HG03565 (cell line): Measurements from ENCODE around the gene B3GNT2.
"Not testable (repeated sequence)": the region's sequence is repeated elsewhere in the genome, so short reads cannot be mapped to it uniquely, and the experiment has no call there.

Experiments used
- ATAC-seq: cut with Tn5 transposase; IDR thresholded peaks from one replicate; pipeline ENCODE4 v1.9.1; 2021; ENCODE audit warnings: mild to moderate bottlenecking, moderate library complexity; ENCODE audit not compliant: unreplicated experiment

The B3GNT2 gene

DNA sequence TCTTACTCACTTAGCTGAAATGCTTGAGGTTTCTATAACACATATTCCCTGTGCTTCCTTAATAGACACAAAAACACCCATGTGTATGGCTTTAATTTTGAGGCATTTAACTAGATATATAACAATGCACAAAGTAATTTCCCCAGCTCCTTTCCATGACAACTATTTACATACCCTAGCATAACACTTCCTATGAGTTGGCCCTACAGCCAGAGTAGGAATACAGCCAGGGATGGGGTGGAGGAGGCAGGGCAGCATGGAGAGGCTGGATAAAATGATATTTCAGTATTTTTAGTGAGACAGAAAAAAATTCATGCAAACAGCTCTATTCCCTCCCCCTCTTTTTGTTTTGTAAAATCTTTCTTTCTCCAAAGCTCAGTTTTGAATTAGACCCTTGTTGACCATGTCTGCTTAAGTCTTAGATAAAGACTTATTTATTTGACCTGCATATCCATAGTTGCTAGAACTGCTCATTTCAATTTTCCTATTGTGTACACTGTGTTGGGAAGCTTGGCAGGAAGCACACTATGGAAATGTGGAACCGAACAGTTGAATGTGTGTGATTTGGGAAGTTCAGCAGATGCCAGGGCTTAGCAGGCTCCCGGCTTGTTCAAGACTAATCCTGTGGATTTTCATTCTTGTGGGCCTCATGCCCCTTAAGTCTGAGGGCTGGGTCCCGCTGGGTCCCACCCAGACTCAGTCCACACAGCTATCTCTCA, 11.2 kb upstream of the B3GNT2 start:
- ATAC-seq = no peak

DNA sequence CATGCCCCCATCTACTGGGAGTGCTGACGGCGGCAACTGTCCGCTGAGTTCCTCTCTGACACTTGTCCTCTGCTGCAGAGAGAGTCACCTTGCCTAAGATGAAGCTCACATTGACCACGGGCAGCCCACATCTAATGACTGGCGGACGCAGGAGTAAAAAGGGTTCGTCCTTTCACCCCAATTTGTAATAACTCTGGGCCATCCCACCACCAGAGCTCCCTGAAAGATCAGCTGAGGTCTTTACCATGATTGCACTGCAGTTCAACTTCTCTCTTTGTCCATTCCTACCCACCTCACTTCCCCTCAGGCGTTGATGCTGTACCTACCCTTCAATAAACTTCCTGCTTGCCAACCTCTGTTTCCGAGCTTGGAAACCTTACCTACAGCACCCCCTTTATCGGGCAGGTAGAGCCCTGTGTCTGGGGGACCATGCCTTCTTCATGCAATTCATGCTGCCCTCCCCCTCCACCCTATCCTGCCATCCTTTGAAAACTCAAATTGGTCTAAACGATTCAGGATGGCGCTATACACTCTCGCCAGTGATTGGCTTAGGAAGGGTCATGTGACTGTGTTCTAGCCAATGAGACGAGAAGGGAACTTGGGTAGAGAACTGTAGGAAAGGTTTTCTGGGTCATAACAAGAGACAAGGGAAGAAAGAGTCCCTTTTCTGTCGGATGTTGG, 10.3 kb upstream of the B3GNT2 start:
- no peak for ATAC-seq

DNA sequence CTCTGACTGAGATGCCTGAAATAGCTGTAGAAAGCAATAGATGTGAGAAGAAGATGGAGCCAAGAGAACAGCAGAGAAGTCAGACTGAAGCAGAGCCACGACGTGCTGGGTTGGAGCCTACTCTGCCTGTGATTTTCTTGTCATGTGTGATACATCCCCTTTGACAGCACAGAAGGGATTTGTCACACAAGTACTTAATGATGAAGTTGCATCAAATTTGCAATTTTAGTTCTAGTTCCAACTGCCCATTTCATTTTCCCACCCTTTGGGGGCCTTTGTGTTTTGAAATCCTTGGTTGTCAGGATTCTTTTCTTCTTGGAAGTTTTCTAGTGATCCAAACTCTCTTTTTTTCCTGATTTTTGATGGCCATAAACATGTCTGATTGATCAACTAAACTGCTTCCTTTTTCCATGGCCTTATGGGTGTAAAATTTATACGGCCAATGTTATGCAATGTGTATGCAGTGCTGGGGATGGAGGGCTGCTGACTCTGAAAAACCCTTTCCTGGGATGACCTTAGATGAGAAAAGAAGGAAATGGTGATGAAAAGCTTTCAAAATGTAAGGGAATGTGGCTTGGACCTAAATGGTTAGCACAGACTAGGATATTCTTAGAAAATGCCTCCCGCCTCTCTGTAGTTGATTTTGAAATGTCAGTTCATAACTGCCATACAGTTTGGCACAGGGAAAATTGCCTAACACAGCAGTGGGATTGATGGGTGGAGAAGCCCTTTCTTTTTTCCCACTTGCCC, 9.6 kb upstream of the B3GNT2 start:
- no peak for ATAC-seq

DNA sequence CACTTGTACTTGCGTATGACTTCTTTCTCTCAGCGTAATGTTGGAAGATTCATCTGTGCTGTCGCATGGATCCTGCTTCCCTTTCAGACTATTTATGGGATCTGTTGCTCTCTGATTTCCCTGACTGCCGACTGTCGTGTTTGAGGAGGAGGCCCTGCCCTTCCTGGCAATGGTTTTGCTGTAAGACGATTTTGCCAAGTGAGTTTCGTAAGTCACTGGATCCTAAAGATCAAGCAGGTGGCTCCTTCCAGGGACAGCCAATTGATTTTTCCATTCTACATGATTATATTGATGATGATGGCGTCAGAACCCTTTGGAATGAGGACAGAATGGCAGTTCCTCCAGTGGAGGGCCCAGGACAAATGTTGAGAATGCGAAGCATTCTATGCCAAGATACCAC, 8.7 kb upstream of the B3GNT2 start:
- ATAC-seq = no peak

DNA sequence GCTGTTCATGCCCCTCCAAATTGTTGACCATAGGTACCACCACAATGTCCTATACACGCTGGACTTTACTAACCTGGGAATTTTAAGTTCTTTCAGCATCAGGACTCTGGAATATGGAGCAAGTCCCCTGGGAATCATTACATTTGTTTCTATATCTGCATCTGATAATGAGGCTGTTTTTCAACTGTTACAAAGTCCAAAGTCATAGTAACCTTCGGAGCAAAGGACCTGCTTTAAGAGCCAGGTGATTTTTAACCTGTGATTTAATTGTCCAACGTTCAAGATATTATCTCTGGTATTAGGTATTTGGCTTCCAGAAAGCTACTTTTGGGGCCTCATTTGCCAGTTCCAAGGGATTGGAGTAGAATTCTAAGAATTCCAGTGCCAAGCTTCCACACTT, 7.5 kb upstream of the B3GNT2 start:
- no peak for ATAC-seq

DNA sequence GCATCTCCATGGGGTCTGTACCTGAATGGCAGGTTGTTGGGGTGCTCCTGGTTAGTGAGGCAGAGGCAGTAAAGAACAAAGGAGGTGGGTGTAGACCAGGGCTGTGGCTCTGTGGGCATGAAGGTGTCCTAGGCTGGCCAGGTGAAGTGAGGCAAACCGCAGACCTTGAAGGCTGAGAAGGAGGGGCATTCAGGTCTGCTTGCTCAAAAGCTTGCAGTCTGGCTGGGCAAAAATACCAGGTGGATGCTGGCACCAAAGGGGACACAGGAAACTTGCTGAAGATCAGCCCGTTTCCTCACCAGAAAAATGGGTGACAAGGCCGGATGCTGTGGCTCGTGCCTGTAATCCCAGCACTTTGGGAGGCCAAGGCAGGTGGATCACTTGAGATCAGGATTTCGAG, 6.7 kb upstream of the B3GNT2 start:
- no peak for ATAC-seq

DNA sequence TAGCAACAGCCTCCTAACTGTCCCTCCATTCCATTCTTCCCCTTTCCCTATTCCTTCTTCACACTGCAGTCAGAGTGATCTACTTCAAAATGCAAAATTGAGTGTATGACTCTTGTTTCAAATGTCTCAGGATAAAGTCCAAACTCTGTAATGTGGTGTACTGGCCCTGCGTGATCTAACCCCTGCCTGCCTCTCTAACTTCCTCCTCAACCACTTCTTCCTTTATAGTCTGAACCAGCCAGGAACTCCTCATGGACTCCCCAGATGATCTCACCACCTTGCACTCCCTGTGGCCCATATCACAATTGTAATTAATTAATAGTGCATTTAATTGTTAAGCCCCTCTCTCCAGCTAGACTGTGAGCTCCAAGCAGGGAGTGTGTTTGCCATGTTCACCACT, 3.1 kb upstream of the B3GNT2 start:
- no peak for ATAC-seq

DNA sequence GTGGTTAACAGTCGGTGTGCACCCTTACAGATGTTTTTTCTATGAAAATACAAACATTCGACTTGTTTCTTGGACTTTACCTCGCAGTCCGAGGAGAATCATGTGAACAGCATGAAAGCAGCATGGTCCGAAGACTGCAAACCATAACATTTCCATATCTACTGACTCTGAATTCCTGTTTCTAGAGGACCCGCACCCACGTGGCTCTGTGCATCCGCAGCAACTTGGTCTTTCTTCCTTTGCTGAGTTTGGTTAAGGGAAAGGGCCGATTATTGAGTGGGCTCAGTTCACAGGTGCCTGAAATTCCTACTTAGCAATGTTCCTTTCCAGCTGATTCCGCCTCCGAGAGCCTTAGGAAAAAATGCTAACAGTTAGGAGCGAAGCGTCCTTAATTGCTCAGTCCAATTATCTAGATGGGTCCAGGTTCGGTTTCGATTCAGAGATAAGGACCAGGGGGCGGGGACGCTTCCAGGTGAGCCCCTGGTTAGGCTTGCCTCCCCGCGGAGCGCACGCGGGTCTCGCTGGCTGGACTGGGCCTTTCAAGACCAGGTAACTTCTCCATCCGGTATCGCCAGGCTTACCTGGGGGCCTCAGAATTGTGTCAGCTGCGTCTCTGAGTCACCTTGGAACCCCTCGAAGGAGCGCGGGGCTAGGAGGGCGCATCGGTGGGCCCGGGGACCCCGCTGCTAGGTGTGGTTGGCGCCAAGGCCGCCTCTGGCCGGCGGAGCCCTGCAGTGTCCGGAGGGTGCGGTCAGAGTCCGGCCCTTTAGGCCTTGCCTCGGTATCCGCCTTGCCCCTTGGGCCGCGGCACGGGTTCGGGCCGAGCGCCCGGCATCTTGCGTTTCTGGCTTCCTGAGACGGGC, 1.1 kb upstream of the B3GNT2 start:
- ATAC-seq = no peak

DNA sequence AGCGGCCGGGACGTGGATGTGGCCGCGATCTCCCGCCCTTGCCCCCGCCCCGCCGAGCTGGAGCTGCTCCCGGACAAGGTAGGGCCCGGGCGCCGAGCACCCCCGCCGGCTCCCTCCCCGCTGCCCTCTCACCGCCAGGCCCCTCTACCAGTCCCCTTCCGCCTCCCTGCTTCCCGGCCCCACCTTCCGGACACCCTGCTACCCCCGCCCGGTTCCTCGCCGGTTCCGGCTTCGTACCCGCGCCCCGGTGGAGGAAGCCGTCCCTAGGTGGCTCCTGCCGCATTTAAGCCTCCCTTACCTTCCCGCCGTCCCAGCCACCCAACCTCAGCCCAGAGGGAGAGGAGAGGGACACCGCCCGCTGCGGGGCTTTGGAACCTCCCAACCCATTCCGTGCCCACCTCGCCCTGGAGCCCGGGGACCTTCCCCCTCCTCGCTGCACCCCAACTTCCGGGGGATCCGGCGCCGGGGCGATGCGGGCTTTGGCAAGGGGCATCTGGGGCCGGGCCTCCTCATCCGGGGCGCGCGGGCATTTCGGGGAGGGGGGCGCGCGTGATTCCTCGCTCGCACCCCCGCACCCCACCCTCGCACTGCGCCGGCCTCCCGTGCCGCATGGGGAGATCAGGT, 475 bp downstream of the B3GNT2 start:
- peak; percentile 1 for ATAC-seq

DNA sequence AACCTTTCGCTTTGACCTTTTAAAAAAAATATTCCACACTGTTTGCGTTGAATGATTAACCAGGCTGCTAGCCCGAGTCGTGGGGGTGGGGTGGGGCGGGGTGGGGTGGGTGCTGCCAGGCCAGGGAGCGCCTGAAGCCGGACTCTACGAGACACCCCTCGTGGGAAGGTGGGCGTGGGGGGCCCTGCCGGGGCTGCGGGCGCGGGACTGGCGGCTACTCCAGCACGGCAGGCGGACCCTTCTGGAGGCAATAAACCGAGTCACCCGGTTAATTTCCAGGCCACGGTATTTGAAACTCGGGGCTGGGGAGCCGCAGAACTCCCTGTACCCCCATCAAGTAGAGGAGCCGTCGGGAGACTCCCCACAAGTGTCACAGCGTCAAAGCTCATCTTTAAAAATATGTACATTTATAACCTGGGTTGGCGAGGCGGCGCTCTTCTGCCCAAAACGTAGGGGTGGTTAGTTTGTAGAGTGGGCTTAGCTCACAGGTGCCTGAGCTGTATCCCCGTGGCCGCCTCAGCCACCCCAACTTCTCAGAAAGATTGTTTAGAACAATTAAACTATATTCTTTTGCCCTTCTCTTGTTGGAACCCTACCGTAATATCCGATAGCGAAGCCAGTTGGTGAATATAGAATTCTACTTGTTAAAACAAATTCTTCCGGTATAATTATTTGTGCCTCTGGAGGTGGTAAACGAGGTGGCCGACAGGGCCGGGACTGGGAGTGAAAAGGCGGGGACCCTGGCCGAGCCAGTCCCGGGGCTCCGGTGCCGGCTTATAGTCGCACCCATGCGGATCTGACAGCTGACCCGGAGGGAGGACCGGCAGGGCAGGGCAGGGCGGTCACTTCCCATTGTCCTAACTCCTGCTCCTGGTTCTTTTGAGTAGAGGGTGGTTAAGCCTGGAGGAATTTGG, 1.4 kb downstream of the B3GNT2 start:
- ATAC-seq = no peak

DNA sequence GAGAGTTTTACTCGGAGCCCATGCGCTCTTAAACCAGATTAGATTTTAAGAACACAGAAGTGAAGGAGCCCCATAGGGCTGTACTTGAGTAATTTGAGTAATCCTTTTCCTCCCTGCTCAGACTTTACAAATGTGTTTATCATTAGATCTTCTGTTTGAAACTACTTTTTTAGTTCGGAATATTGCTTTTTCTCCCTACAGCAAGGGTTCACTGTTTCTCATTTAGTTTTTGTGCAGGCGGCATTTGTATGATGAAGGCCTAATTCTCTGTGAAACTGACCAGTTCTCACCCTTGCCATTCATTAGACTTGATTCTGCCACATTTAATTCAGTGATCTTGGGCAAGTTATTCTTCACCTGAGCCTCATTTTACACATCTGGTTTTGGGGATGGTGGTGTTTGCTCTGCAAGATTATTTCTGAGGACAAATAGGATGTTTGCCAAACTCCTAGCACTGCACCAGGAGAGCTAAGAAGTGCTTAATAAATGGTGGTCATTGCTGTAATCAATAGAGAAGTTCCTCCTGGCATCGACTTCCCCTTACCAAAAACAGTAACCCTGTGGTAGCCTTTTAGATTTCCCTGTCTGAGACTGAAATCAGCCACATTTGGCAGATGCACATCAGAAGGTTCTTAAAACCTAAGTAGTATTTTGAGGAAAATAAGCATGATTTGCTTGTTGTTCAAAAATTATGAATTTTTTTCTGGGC, 2.2 kb downstream of the B3GNT2 start:
- ATAC-seq = no peak

DNA sequence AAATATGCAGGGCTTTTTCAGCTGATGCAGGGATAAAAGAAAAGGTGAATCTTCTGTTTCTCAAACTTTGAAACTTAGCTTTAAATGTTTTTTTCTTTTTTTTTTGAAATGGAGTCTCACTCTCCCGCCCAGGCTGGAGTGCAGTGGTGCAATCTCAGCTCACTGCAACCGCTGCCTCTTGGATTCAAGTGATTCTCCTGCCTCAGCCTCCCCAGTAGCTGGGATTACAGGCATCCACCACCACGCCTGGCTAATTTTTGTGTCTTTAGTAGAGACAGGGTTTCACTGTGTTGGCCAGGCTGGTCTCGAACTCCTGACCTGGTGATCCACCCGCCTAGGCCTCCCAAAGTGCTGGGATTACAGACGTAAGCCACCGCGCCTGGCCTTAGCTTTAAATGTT, 2.9 kb downstream of the B3GNT2 start:
- ATAC-seq = not testable (repeated sequence)

DNA sequence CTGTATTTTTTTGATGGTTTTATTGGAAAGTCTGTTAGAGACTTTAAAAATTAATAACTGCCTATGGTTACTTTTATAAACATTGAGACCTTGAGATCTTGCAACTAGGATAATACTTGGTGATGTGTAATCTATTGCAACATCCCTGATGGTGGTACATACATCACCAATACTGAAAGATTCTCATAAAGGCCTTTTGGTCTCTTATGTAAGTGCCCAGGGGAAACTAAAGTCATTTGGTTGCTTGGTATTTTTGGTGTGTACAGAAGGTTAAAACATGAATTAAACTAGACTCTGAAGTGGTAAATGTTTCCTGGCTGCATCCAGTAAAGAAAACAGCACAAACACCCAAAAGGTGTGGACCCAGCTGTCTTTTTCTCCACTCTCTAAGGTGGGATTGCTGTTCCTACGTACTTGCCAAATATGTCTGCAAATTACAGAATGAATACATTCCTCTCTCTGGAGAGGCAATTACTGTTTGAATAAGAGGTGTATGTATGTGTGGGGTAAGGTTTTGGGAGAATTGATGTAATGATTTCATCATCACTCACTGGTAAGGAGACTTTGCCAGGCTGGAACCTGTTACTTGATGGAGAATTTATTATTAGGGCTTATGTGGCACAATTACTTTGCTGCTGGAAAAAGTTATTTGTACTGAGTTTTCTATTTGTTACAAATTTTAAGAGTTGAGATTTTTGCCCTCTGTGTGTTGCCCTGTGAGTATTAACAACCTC, 3.6 kb downstream of the B3GNT2 start:
- no peak for ATAC-seq

DNA sequence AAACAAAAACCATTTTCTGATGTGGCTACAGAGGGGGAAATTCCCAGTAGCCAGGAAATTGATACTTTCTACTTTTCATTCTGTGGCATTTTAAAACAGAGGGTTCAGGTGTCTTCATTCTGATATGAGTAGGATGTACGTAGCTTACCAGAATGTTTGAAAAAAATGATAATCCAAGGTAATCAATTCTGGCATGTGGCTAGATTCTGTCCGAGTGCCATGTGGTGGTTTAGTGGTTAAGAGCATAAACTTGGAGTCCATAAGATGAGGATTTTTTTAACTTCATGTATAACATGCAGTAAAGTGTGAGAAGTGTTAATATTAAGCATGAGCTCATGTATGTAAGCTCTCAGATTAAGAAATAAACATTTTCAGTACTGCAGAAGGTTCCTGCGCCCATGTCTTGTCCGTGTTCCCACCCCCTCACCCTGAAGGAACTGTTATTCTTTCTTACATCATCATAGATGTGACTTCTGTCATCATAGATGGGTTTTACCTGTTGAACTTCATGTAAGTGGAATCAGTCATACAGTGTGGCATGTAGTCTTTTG, 4.5 kb downstream of the B3GNT2 start:
- ATAC-seq = no peak

DNA sequence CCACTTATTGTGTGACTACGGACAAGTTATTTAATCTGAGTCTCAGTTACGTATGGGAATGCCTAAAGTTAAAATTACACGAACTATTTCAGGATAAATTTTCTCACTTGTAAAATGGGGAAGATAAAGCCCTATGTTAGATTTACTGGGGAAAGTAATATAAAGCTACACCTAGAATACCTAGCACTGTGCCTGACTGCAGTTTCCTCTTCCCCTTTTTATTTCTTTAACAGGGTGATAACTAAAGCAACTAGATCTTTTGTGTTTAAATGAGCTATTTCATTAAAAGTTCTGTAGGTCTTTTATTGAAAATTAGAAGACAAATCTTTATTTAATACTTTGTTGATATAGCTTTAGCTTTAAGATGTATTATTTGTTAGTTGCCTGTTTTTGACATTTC, 5.0 kb downstream of the B3GNT2 start:
- no peak for ATAC-seq

DNA sequence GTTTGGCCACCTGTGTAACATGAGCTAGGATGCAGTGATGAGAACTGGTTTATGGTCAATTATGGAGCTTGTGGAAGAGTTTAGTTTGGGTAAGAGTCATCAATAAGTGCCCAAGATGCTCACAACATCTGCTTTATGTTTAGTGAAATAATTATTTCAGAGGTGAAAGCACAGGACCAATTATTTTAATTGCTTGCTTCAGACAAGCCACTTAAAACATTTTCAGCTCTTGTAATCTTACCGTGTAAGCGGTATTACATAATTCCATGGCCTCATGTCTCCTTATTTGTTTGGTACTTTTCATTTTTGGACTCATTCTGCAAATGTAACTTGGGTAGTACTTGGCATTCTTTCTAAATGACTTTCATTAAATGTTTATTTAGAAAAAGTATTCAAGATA, 5.4 kb downstream of the B3GNT2 start:
- ATAC-seq = no peak

DNA sequence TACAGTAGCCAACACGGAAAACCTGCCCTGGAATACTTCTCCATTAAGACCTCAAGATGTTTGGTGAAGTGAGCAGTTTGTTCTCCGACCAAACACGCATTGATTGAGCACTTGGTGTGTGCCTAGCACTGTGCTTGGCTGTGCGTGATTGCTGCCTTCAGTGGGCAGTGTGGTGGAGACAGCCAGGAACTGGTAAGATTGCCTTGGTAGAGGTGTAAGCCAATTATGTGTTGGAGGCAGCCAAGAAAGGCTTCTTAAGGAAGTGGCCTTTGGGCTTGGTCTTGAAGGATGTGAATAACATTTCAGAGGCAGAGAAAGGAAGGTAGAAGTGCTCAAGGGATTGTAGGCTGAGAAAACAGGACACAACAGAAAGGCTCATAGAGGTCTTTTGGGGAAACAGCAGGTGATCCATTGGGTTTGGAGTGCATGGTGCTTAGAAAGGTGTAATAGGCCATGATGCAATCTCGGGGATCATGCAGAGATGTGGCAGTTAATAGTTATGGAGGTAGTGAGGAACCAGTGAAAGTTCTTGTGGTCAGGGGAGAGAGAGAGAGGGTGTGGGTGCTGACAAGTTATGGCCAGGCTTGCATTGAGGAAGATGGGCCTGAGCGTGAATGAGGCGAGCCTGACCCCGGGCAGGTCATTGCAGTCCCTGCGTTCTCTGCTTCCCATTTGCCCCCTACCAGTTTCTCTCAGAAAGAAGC, 6.3 kb downstream of the B3GNT2 start:
- ATAC-seq = peak; percentile 31
